H9 (cell line): ENCODE data around the gene CLDN20. TPM values are rescaled to one million over a fixed set of nuclear protein-coding genes. Genes with fewer than 3 reads are reported as not detected.

Experiments
- DNase-seq: peaks from one replicate; pipeline ENCODE4 v3.0.0-alpha.2; 2017
- H2AFZ ChIP-seq: one replicate; pipeline ENCODE4 v1.6.1; 2013; ENCODE audit warnings: mild to moderate bottlenecking, low read length, control low read depth, moderate library complexity
- H2AK5ac ChIP-seq: 2 replicates; pipeline ENCODE4 v1.6.1; 2013; ENCODE audit warnings: low read length, control low read depth, mixed read lengths; ENCODE audit not compliant: insufficient read length
- H2BK120ac ChIP-seq: one replicate; pipeline ENCODE4 v1.6.1; 2013; ENCODE audit warnings: low read depth, mild to moderate bottlenecking, low read length, control low read depth, inconsistent platforms; ENCODE audit not compliant: poor library complexity, severe bottlenecking
- H2BK12ac ChIP-seq: 2 replicates; pipeline ENCODE4 v1.6.1; 2013; ENCODE audit warnings: low read length, control low read depth, mixed read lengths, low read depth; ENCODE audit not compliant: insufficient read length
- H2BK15ac ChIP-seq: 2 replicates; pipeline ENCODE4 v1.6.1; 2013; ENCODE audit warnings: low read depth, low read length, control low read depth
- H2BK20ac ChIP-seq: one replicate; pipeline ENCODE4 v1.6.1; 2013; ENCODE audit warnings: low read depth, mild to moderate bottlenecking, low read length, control low read depth, inconsistent platforms; ENCODE audit not compliant: poor library complexity, severe bottlenecking
- H2BK5ac ChIP-seq: 2 replicates; pipeline ENCODE4 v1.6.1; 2013; ENCODE audit warnings: low read length, control low read depth, mixed read lengths; ENCODE audit not compliant: insufficient read length
- H3K14ac ChIP-seq: 2 replicates; pipeline ENCODE4 v1.6.1; 2013; ENCODE audit warnings: low read length, control low read depth; ENCODE audit not compliant: insufficient read depth
- H3K18ac ChIP-seq: 2 replicates; pipeline ENCODE4 v1.6.1; 2013; ENCODE audit warnings: low read depth, mild to moderate bottlenecking, mixed read lengths, low read length, control low read depth; ENCODE audit not compliant: insufficient read length
- H3K23ac ChIP-seq: 2 replicates; pipeline ENCODE4 v1.6.1; 2013; ENCODE audit warnings: low read length, control low read depth, mixed read lengths, low read depth; ENCODE audit not compliant: insufficient read length
- H3K23me2 ChIP-seq: 2 replicates; pipeline ENCODE4 v1.6.1; 2013; ENCODE audit warnings: low read depth, mild to moderate bottlenecking, mixed read lengths, low read length, control low read depth; ENCODE audit not compliant: insufficient read length, poor library complexity, severe bottlenecking
- H3K27ac ChIP-seq: 2 replicates; pipeline ENCODE4 v1.5.1; 2013; ENCODE audit warnings: low read length, control low read depth, mixed read lengths, low read depth; ENCODE audit not compliant: insufficient read length
- H3K27me3 ChIP-seq: 2 replicates; pipeline ENCODE4 v1.6.1; 2013; ENCODE audit warnings: low read length, control low read depth, inconsistent platforms; ENCODE audit not compliant: insufficient read depth
- H3K4ac ChIP-seq: 2 replicates; pipeline ENCODE4 v1.6.1; 2013; ENCODE audit warnings: low read depth, mild to moderate bottlenecking, control low read depth, inconsistent platforms, low read length, moderate library complexity
- H3K4me1 ChIP-seq: 2 replicates; pipeline ENCODE4 v1.6.1; 2013; ENCODE audit warnings: low read length, control low read depth, inconsistent platforms; ENCODE audit not compliant: insufficient read depth
- H3K4me2 ChIP-seq: 2 replicates; pipeline ENCODE4 v1.6.1; 2013; ENCODE audit warnings: low read length, control low read depth, mixed read lengths; ENCODE audit not compliant: insufficient read length, insufficient read depth
- H3K56ac ChIP-seq: 2 replicates; pipeline ENCODE4 v1.6.1; 2013; ENCODE audit warnings: low read depth, mild to moderate bottlenecking, mixed read lengths, low read length, control low read depth; ENCODE audit not compliant: insufficient read length
- H3K79me1 ChIP-seq: 2 replicates; pipeline ENCODE4 v1.6.1; 2013; ENCODE audit warnings: low read depth, mild to moderate bottlenecking, moderate library complexity, low read length, control low read depth, inconsistent platforms; ENCODE audit not compliant: insufficient read depth, poor library complexity, severe bottlenecking
- H3K79me2 ChIP-seq: 2 replicates; pipeline ENCODE4 v1.6.1; 2013; ENCODE audit warnings: low read length, control low read depth, inconsistent platforms; ENCODE audit not compliant: insufficient read depth
- H3K9ac ChIP-seq: 2 replicates; pipeline ENCODE4 v1.6.1; 2013; ENCODE audit warnings: low read length, control low read depth, mixed read lengths; ENCODE audit not compliant: insufficient read length; ENCODE audit errors: extremely low read depth
- H3K9me3 ChIP-seq: one replicate; pipeline ENCODE4 v1.6.1; 2013; ENCODE audit warnings: low read depth, low read length, inconsistent platforms; ENCODE audit not compliant: control insufficient read depth
- H3T11ph ChIP-seq: one replicate; pipeline ENCODE4 v1.6.1; 2013; ENCODE audit warnings: mild to moderate bottlenecking, low read length, control low read depth, inconsistent platforms
- H4K20me1 ChIP-seq: one replicate; pipeline ENCODE4 v1.6.1; 2013; ENCODE audit not compliant: control insufficient read depth, insufficient read length, insufficient read depth
- H4K5ac ChIP-seq: 2 replicates; pipeline ENCODE4 v1.6.1; 2013; ENCODE audit warnings: low read depth, mild to moderate bottlenecking, mixed read lengths, low read length, control low read depth; ENCODE audit not compliant: insufficient read length
- H4K8ac ChIP-seq: replicated peaks from 2 replicates; pipeline ENCODE4 v1.6.1; 2013; ENCODE audit warnings: low read length, control low read depth, mixed read lengths, low read depth; ENCODE audit not compliant: insufficient read length
- H4K91ac ChIP-seq: 2 replicates; pipeline ENCODE4 v1.6.1; 2013; ENCODE audit warnings: low read depth, mild to moderate bottlenecking, moderate library complexity, mixed read lengths, low read length, control low read depth; ENCODE audit not compliant: insufficient read length
- H3K27ac Mint-ChIP-seq, 3 experiments: 2 replicates in 2 of 3; 3 replicates in 1 of 3; pipeline ENCODE4 v1.8.0; 2020 to 2021; ENCODE audit warnings: mixed read lengths in 3 of 3, mild to moderate bottlenecking in 1 of 3, moderate library complexity in 1 of 3
- H3K27me3 Mint-ChIP-seq: 2 replicates; pipeline ENCODE4 v1.8.0; 2021; ENCODE audit warnings: low read depth, mild to moderate bottlenecking, moderate library complexity, mixed read lengths
- H3K36me3 Mint-ChIP-seq, 3 experiments: 2 replicates in 2 of 3; 3 replicates in 1 of 3; pipeline ENCODE4 v1.8.0; 2020 to 2021; ENCODE audit warnings: low read depth in 3 of 3, mixed read lengths in 3 of 3; ENCODE audit not compliant: insufficient read depth in 1 of 3
- H3K4me1 Mint-ChIP-seq, 2 experiments: 2 replicates each; pipeline ENCODE4 v1.8.0; 2020; ENCODE audit warnings: mixed read lengths in 2 of 2
- H3K4me3 Mint-ChIP-seq, 2 experiments: 2 replicates in 1 of 2; 3 replicates in 1 of 2; pipeline ENCODE4 v1.8.0; 2020 to 2021; ENCODE audit warnings: mild to moderate bottlenecking in 2 of 2, mixed read lengths in 2 of 2, moderate library complexity in 1 of 2
- H3K9me3 Mint-ChIP-seq, 2 experiments: 2 replicates in 1 of 2; 3 replicates in 1 of 2; pipeline ENCODE4 v1.8.0; 2020; ENCODE audit warnings: mild to moderate bottlenecking in 2 of 2, mixed read lengths in 2 of 2, moderate library complexity in 1 of 2
- CTCF ChIP-seq: fragments of 200-600 bp; sonication (generic); conservative IDR thresholded peaks from 3 replicates; pipeline ENCODE4 v1.8.0; 2021; ENCODE audit warnings: antibody characterized with exemption, mild to moderate bottlenecking
- WGBS: extraction: QIAGEN DNeasy Blood & Tissue Kit; methylation state at CpG from one replicate; pipeline ENCODE4 v1.1.7; 2013; ENCODE audit warnings: missing lambda C conversion rate, low lambda C conversion rate, mixed read lengths; ENCODE audit not compliant: insufficient read length; ENCODE audit errors: extremely low coverage; 5-methylcytosine and 5-hydroxymethylcytosine counted together
- total RNA-seq: library from RNA; stranded (reverse); gene quantifications from 2 replicates; pipeline ENCODE4 v1.2.1, GENCODE V29; 2021

The CLDN20 gene
- total RNA-seq, 1 experiment from 2014 or later: not detected

- H3K4me2 ChIP-seq: no peak overlapping the region
- no peak overlapping the region for H3T11ph ChIP-seq
- H3K4me3 Mint-ChIP-seq: no peak overlapping the region
- no peak overlapping the region for H3K56ac ChIP-seq
- no CpG with 5 or more reads among the region's 9 CpGs for WGBS
- no peak overlapping the region for H2BK12ac ChIP-seq
- no peaks in the 10 kb centered on the region for H3K27me3 ChIP-seq
- peaks cover 20 to 56% (median 48%) of the 10 kb centered on the region in 3 experiments; a peak in 6 of 7 replicates for H3K36me3 Mint-ChIP-seq
- H2BK120ac ChIP-seq: no peak overlapping the region
- no peaks in the 10 kb centered on the region for H3K9me3 Mint-ChIP-seq
- H3K9me3 ChIP-seq: no peaks in the 10 kb centered on the region
- TF ChIP-seq CTCF: no peak
- no peak overlapping the region for H3K18ac ChIP-seq
- no peak overlapping the region for H2AFZ ChIP-seq
- no peak overlapping the region for H4K91ac ChIP-seq
- no peaks in the 10 kb centered on the region for H4K20me1 ChIP-seq
- no peaks in the 10 kb centered on the region for H3K79me2 ChIP-seq
- H2AK5ac ChIP-seq: no peak overlapping the region
- no peak overlapping the region for H4K8ac ChIP-seq
- peaks cover 37 to 45% of the 10 kb centered on the region in 2 experiments for H3K4me1 Mint-ChIP-seq
- no peaks in the 10 kb centered on the region for H3K79me1 ChIP-seq
- H3K27ac ChIP-seq: no peak overlapping the region
- H3K4ac ChIP-seq: no peak overlapping the region
- H3K9ac ChIP-seq: no peak overlapping the region
- no peak overlapping the region for H3K23ac ChIP-seq
- no peak overlapping the region for H2BK15ac ChIP-seq
- no peak overlapping the region for H3K27ac Mint-ChIP-seq
- no peaks in the 10 kb centered on the region for H3K23me2 ChIP-seq
- no peaks in the 10 kb centered on the region for H3K27me3 Mint-ChIP-seq
- H2BK5ac ChIP-seq: no peak overlapping the region
- H2BK20ac ChIP-seq: no peak overlapping the region
- no peak for DNase-seq
- peaks cover 2% of the 10 kb centered on the region; the same call in 1 of the 2 replicates for H3K4me1 ChIP-seq
- no peak overlapping the region for H4K5ac ChIP-seq
- no peak overlapping the region for H3K14ac ChIP-seq
Measured at GRCh38 chr6:155257796-155258195, 6.0 kb upstream of the CLDN20 start.
